ENCODE data around the gene TAF11. TPM values are rescaled to one million over a fixed set of nuclear protein-coding genes. Genes with fewer than 3 reads are reported as not detected.
A peak's percentile ranks its signal among the peaks of the same experiment; 100 is the strongest.
"Not testable (repeated sequence)": the region's sequence is repeated elsewhere in the genome, so short reads cannot be mapped to it uniquely, and the experiment has no call there.

Gene TAF11
- total RNA-seq (10 to 100 TPM; 19.1 to 27.7 (median 24.9) TPM), polyA plus RNA-seq (10 to 100 TPM; 34.3 to 56.3 (median 41.5) TPM)
- long read RNA-seq, donor 1, transcript TAF11-201 (5 exons, 1,580 nt), result major isoform, 10 of 12 reads
- long read RNA-seq, donor 1, partial matches to known transcripts, result 0 of 12 reads
- long read RNA-seq, donor 1, other reads (novel, unspliced or antisense), result 0 of 12 reads
- long read RNA-seq, donor 2, transcript TAF11-201 (5 exons, 1,580 nt), result major isoform, 5 of 14 reads
- long read RNA-seq, donor 2, partial matches to known transcripts, result 9 of 14 reads
- long read RNA-seq, donor 2, other reads (novel, unspliced or antisense), result 0 of 14 reads

- TF ChIP-seq POLR2A (IDR thresholded peaks at IDR 0.05) (peak; percentile 39 to 85 (median 78)), CTCF (IDR thresholded peaks at IDR 0.05 in 8 of 11, conservative IDR thresholded peaks at IDR 0.05 in 3 of 11) (peak in 1 of 11 experiments; percentile 14), POLR2AphosphoS5 (IDR thresholded peaks at IDR 0.05) (peak; percentile 94 to 97 (median 96))
- intact Hi-C loops (cut with DNase I; ENCODE audit: low total_unique reads), result loop anchor here (10.0 kb wide), 1 partner anchor 133 kb away; the partner anchor contains the start of gene SNRPC
- no peaks in the 10 kb centered on the region for H3K27me3 ChIP-seq (replicated peaks in 1 of 7)
- peaks cover 0 to 31% (median 12%) of the 10 kb centered on the region in 6 donors for H3K36me3 ChIP-seq
- H3K27ac ChIP-seq, result peak within 1 kb of the TSS; percentile 66 to 94 (median 92)
- H3K9me3 ChIP-seq, result peaks cover 0 to 3% (median 0%) of the 10 kb centered on the region in 8 donors
- peak within 1 kb of the TSS; percentile 75 to 96 (median 84) for H3K4me3 ChIP-seq
- peaks cover 18 to 72% (median 59%) of the 10 kb centered on the region in 6 donors for H3K4me1 ChIP-seq
- DNase-seq, result peak; percentile 97
- WGBS, 5 donors, result 0 to 1% (median 1%) methylated on average over 42 to 43 of the region's 43 CpGs
Observed at GRCh38 chr6:34887753-34888513, at the start of gene TAF11. Gene TAF11, minus strand, starts transcription at chr6:34888042. Its CDS starts 85 bp downstream, at chr6:34887957.

GRCh38 chr6:34934516-34934915, 46.7 kb upstream of the TAF11 start:
- TF ChIP-seq CTCF (IDR thresholded peaks at IDR 0.05 in 8 of 11, conservative IDR thresholded peaks at IDR 0.05 in 3 of 11) (no peak), POLR2A (IDR thresholded peaks at IDR 0.05) (no peak), POLR2AphosphoS5 (IDR thresholded peaks at IDR 0.05) (no peak)
- Histone ChIP-seq H3K4me1 (peaks cover 2 to 64% (median 22%) of the 10 kb centered on the region in 6 donors), H3K4me3 (no peak overlapping the region), H3K36me3 (no peaks in the 10 kb centered on the region), H3K9me3 (no peaks in the 10 kb centered on the region), H3K27me3 (replicated peaks in 1 of 7) (no peaks in the 10 kb centered on the region), H3K27ac (peak overlapping the region in 3 of 8 donors; percentile 12 to 50 (median 49))
- intact Hi-C loops (cut with DNase I; ENCODE audit: low total_unique reads), result no loop called here
- 39 to 54% (median 53%) methylated on average over 5 of the region's 5 CpGs for WGBS, 5 donors
- no peak for DNase-seq

- WGBS, 5 donors, result 96 to 98% (median 98%) methylated on average over 12 of the region's 12 CpGs
- intact Hi-C loops (cut with DNase I; ENCODE audit: low total_unique reads); DNase-seq: not testable (repeated sequence)
Observed at GRCh38 chr6:34932202-34932601, 44.4 kb upstream of the TAF11 start.

GRCh38 chr6:34930221-34930620, 42.4 kb upstream of the TAF11 start:
- no peaks in the 10 kb centered on the region for H3K36me3 ChIP-seq
- H3K9me3 ChIP-seq, result no peaks in the 10 kb centered on the region
- 48 to 88% (median 73%) methylated on average over 3 of the region's 3 CpGs for WGBS, 5 donors
- intact Hi-C loops (cut with DNase I; ENCODE audit: low total_unique reads), result no loop called here
- no peak overlapping the region for H3K4me3 ChIP-seq
- DNase-seq, result no peak
- H3K27ac ChIP-seq, result no peak overlapping the region
- no peaks in the 10 kb centered on the region for H3K27me3 ChIP-seq (replicated peaks in 1 of 7)
- TF ChIP-seq CTCF (IDR thresholded peaks at IDR 0.05 in 8 of 11, conservative IDR thresholded peaks at IDR 0.05 in 3 of 11) (no peak), POLR2A (IDR thresholded peaks at IDR 0.05) (no peak), POLR2AphosphoS5 (IDR thresholded peaks at IDR 0.05) (no peak)
- H3K4me1 ChIP-seq, result peaks cover 0 to 37% (median 15%) of the 10 kb centered on the region in 6 donors

More at GRCh38 chr6:34932202-34932601, 44.4 kb upstream of the TAF11 start:
- H3K27ac ChIP-seq; H3K4me3 ChIP-seq; H3K27me3 ChIP-seq (replicated peaks in 1 of 7); H3K36me3 ChIP-seq; H3K9me3 ChIP-seq: not testable (repeated sequence)
- peaks cover 2 to 49% (median 17%) of the 10 kb centered on the region in 6 donors for H3K4me1 ChIP-seq

Measured in spleen (tissue), 13 donors.